B cell (primary cell): ENCODE data around the gene SLC6A20. TPM values are rescaled to one million over a fixed set of nuclear protein-coding genes. Genes with fewer than 3 reads are reported as not detected.

ENCODE experiments used
- ATAC-seq: fragments of 200-7000 bp; cut with Tn5 transposase; one replicate; pipeline ENCODE4 v1.10.0; 2021; ENCODE audit warnings: low read depth, mild to moderate bottlenecking, moderate number of reproducible peaks, moderate library complexity
- CTCF ChIA-PET: fragments of 350-600 bp; sonication (Branson Sonifier 250); formaldehyde crosslinking; loops from one replicate; lab custom pipeline; 2021; ENCODE audit warnings: antibody characterized with exemption, inconsistent platforms; lab: Charles Lee
- POLR2A ChIA-PET: fragments of 350-600 bp; sonication (Branson Sonifier 250); formaldehyde crosslinking; loops from one replicate; lab custom pipeline; 2021; ENCODE audit warnings: antibody characterized with exemption; lab: Charles Lee
- DNase-seq: peaks from one replicate; pipeline ENCODE4 v3.0.0; 2013
- H2AFZ ChIP-seq: 2 replicates; pipeline ENCODE4 v1.6.1; 2012; ENCODE audit warnings: mild to moderate bottlenecking, low read depth, low read length; ENCODE audit not compliant: insufficient read depth, poor library complexity, severe bottlenecking
- H3K27ac ChIP-seq, 2 donors: 1 replicate in 1 of 2; 2 replicates in 1 of 2; pipeline ENCODE4 v1.5.1; 2012 to 2013; ENCODE audit warnings: low read length in 2 of 2, mild to moderate bottlenecking in 2 of 2, moderate library complexity in 1 of 2
- H3K27me3 ChIP-seq, 4 experiments: fragments of 200-600 bp in 1 of 4; sonication (generic) in 1 of 4; replicated peaks in 1 of 4; 1 replicate in 2 of 4; 2 replicates in 2 of 4; pipeline versions ENCODE4 v1.6.1 to v1.7.0; 2013 to 2016; ENCODE audit warnings: low read length in 3 of 4, mild to moderate bottlenecking in 2 of 4, mixed read lengths in 1 of 4, moderate library complexity in 1 of 4; ENCODE audit not compliant: insufficient read depth in 4 of 4, control insufficient read depth in 3 of 4; ENCODE audit errors: control extremely low read depth in 1 of 4
- H3K36me3 ChIP-seq, 2 experiments: replicated peaks in 1 of 2; 1 replicate in 1 of 2; 2 replicates in 1 of 2; pipeline versions ENCODE4 v1.6.1 to v1.7.1; 2013; ENCODE audit warnings: low read length in 1 of 2; ENCODE audit not compliant: insufficient read depth in 2 of 2, control insufficient read depth in 1 of 2; ENCODE audit errors: control extremely low read depth in 1 of 2, extremely low read depth in 1 of 2
- H3K4me1 ChIP-seq, 2 donors: fragments of 200-600 bp in 1 of 2; sonication (generic) in 1 of 2; 1 replicate in 1 of 2; 2 replicates in 1 of 2; pipeline versions ENCODE4 v1.5.1 to v1.6.1; 2013 to 2017; ENCODE audit warnings: low read length in 2 of 2; ENCODE audit not compliant: control insufficient read depth in 2 of 2, insufficient read depth in 2 of 2
- H3K4me2 ChIP-seq: replicated peaks from 2 replicates; pipeline ENCODE3; 2012; ENCODE audit warnings: mild to moderate bottlenecking, low read depth, low read length; ENCODE audit not compliant: poor library complexity, severe bottlenecking
- H3K4me3 ChIP-seq, 5 experiments: fragments of 200-600 bp in 1 of 5; sonication (generic) in 1 of 5; 1 replicate in 3 of 5; 2 replicates in 2 of 5; pipeline versions ENCODE4 v1.5.1 to v1.7.0; 2011 to 2016; ENCODE audit warnings: low read length in 4 of 5, mild to moderate bottlenecking in 4 of 5, low read depth in 2 of 5, control low read depth in 1 of 5, moderate library complexity in 1 of 5; ENCODE audit not compliant: insufficient read depth in 1 of 5; ENCODE audit errors: control extremely low read depth in 1 of 5, extremely low read depth in 1 of 5
- H3K79me2 ChIP-seq: fragments of 200-600 bp; sonication (generic); one replicate; pipeline ENCODE4 v1.6.0; 2016; ENCODE audit warnings: low read length; ENCODE audit not compliant: control insufficient read depth, insufficient read depth
- H3K9ac ChIP-seq: fragments of 200-600 bp; sonication (generic); 2 replicates; pipeline ENCODE4 v1.6.1; 2017; ENCODE audit warnings: mild to moderate bottlenecking, low read length, moderate library complexity
- H3K9me3 ChIP-seq, 3 donors: one replicate each; pipeline versions ENCODE4 v1.6.1 to v1.7.1; 2013; ENCODE audit warnings: low read length in 2 of 3; ENCODE audit not compliant: control insufficient read depth in 2 of 3, insufficient read depth in 1 of 3; ENCODE audit errors: control extremely low read depth in 1 of 3
- H4K20me1 ChIP-seq: 2 replicates; pipeline ENCODE4 v1.6.0; 2012; ENCODE audit warnings: mild to moderate bottlenecking, low read length; ENCODE audit not compliant: insufficient read depth, control insufficient read depth, poor library complexity, severe bottlenecking
- H3K27ac Mint-ChIP-seq: one replicate; pipeline ENCODE4 v1.8.0; 2021; ENCODE audit warnings: mixed read lengths
- H3K27me3 Mint-ChIP-seq: one replicate; pipeline ENCODE4 v1.8.0; 2021; ENCODE audit warnings: mixed read lengths
- H3K4me1 Mint-ChIP-seq: one replicate; pipeline ENCODE4 v1.8.0; 2021; ENCODE audit warnings: mixed read lengths
- H3K4me3 Mint-ChIP-seq: one replicate; pipeline ENCODE4 v1.8.0; 2021; ENCODE audit warnings: mixed read lengths
- H3K9me3 Mint-ChIP-seq: one replicate; pipeline ENCODE4 v1.8.0; 2022; ENCODE audit warnings: mixed read lengths; ENCODE audit not compliant: insufficient read depth
- EZH2 ChIP-seq: IDR thresholded peaks from 2 replicates; pipeline ENCODE4 v1.6.1; 2012; ENCODE audit warnings: borderline replicate concordance, low read depth, mild to moderate bottlenecking, moderate library complexity, low read length; ENCODE audit not compliant: insufficient read depth, poor library complexity, severe bottlenecking
- WGBS: methylation state at CpG from one replicate; pipeline ENCODE4 v1.1.5; 2013; ENCODE audit warnings: missing lambda C conversion rate; ENCODE audit not compliant: insufficient coverage; 5-methylcytosine and 5-hydroxymethylcytosine counted together
- intact Hi-C: fragments of 100-400 bp; cut with micrococcal nuclease; formaldehyde crosslinking; loops from one replicate; pipeline ENCODE4 v1.10.0; 2022
- polyA plus RNA-seq: library from polyadenylated mRNA; depleted of rRNA; stranded (reverse); fragments of >200 nt; gene quantifications from 2 replicates; pipeline ENCODE4 v1.2.3, GENCODE V29; 2012
- total RNA-seq, 2 donors: library from RNA; stranded (reverse); fragments of 120-200 nt in 1 of 2; gene quantifications; 1 replicate in 1 of 2; 2 replicates in 1 of 2; pipeline versions ENCODE4 v1.2.3 to v1.2.4, GENCODE V29; 2013 to 2022
- TF ChIP-seq, protein P1 (sequence below): fragments of 200-600 bp; IDR thresholded peaks from one replicate; pipeline ENCODE4 v1.8.0; 2022; ENCODE audit warnings: antibody characterized with exemption, mild to moderate bottlenecking

SLC6A20 gene
- total and polyA plus RNA-seq, 2 donors (not counting 1 experiment from before 2014, with no cell fraction given), result 0.32 TPM; not detected in 1

DNA sequence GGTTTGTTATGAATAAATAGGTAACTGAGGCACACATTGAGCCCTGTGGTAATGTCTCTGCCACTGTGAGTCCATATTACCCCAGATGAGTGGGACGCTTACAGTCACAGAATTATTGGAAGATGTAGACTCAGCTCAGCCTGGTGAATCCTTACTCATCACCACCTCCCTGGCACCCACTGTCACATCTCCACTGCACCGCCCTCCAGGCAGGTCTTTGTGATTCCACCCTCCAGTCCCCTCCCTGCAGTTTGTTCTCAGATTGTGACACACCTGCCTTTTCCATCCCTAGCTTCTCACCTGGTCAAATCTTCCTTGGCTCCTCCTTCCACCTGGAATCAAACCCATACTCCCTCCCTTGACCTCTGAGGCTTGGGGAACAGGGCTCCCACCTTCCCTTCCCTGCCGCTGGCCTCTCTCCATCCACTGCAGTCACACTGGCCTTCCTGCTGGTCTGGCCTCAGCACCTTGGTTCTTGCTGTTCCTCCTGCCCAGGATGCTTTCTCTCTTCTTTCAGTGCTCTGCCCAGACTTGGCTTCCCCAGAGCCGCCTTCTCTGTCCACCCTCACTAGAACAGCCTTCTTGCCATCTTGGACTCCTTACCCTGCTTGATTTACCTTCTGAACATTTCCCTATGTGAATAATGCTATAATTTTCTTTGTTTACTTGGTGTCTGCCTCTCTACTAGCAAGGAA, 9.4 kb downstream of the SLC6A20 start:
- no peak overlapping the region for H3K27ac ChIP-seq
- H3K4me2 ChIP-seq, result no peak overlapping the region
- H3K27me3 Mint-ChIP-seq, result peaks cover 8% of the 10 kb centered on the region
- 95% methylated on average over 3 of the region's 4 CpGs for WGBS
- H3K4me1 ChIP-seq, result peaks cover 7 to 8% of the 10 kb centered on the region in 2 donors
- no peak overlapping the region for H3K4me3 Mint-ChIP-seq
- H3K36me3 ChIP-seq, result no peaks in the 10 kb centered on the region
- no peak overlapping the region for H3K4me3 ChIP-seq
- H4K20me1 ChIP-seq, result no peaks in the 10 kb centered on the region
- H3K79me2 ChIP-seq, result no peaks in the 10 kb centered on the region
- peaks cover 3 to 15% (median 4%) of the 10 kb centered on the region in 3 donors for H3K9me3 ChIP-seq
- ChIA-PET POLR2A (no interaction called here), CTCF (no interaction called here)
- H3K9me3 Mint-ChIP-seq, result peaks cover 9% of the 10 kb centered on the region
- H3K27ac Mint-ChIP-seq, result no peak overlapping the region
- H2AFZ ChIP-seq, result no peak overlapping the region
- DNase-seq, result no peak
- intact Hi-C loops, result no loop called here
- no peaks in the 10 kb centered on the region for H3K27me3 ChIP-seq
- H3K4me1 Mint-ChIP-seq, result peaks cover 10% of the 10 kb centered on the region
- no peak for TF ChIP-seq EZH2
- TF ChIP-seq, protein P1, sequence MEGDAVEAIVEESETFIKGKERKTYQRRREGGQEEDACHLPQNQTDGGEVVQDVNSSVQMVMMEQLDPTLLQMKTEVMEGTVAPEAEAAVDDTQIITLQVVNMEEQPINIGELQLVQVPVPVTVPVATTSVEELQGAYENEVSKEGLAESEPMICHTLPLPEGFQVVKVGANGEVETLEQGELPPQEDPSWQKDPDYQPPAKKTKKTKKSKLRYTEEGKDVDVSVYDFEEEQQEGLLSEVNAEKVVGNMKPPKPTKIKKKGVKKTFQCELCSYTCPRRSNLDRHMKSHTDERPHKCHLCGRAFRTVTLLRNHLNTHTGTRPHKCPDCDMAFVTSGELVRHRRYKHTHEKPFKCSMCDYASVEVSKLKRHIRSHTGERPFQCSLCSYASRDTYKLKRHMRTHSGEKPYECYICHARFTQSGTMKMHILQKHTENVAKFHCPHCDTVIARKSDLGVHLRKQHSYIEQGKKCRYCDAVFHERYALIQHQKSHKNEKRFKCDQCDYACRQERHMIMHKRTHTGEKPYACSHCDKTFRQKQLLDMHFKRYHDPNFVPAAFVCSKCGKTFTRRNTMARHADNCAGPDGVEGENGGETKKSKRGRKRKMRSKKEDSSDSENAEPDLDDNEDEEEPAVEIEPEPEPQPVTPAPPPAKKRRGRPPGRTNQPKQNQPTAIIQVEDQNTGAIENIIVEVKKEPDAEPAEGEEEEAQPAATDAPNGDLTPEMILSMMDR, result no peak
- no peak overlapping the region for H3K9ac ChIP-seq
- ATAC-seq, result no peak

DNA sequence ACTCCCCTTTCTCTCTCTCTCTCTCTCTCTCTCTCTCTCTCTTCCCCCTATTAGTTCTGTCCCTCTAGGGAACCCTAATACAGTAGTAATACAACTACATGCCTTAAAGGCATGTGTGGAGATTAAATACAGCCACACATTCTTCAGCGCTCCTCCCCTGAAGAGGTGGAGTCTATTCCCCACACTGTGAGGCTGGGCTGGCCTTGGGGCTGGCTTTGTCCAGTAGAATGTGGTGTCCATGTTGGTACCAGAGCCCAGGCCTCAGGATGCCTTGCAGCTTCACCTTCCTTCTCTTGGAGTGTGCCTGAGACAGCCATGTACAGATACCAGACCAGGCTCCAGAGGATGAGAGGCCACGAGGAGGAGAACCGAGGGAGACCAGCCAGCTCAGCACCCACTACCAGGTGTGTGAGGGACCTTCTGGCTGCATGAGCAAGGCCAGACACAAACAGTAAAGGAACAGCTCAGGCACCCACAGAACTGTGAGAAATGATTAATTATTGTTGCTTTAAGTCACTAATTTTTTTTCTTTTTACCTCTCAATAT, 10.7 kb downstream of the SLC6A20 start:
- Mint-ChIP-seq H3K27ac (no peak overlapping the region), H3K27me3 (peaks cover 8% of the 10 kb centered on the region), H3K9me3 (peaks cover 9% of the 10 kb centered on the region), H3K4me1 (no peaks in the 10 kb centered on the region), H3K4me3 (no peak overlapping the region)
- WGBS, result no CpG with 5 or more reads among the region's 3 CpGs
- intact Hi-C loops, result no loop called here
- Histone ChIP-seq H3K4me1 (no peaks in the 10 kb centered on the region), H3K27ac (no peak overlapping the region), H3K4me3 (no peak overlapping the region), H3K79me2 (no peaks in the 10 kb centered on the region), H3K27me3 (no peaks in the 10 kb centered on the region), H3K9ac (no peak overlapping the region), H3K4me2 (no peak overlapping the region), H2AFZ (no peak overlapping the region), H3K9me3 (peaks cover 3 to 15% (median 4%) of the 10 kb centered on the region in 3 donors), H4K20me1 (no peaks in the 10 kb centered on the region), H3K36me3 (no peaks in the 10 kb centered on the region)
- CTCF ChIA-PET, result no interaction called here
- no peak for TF ChIP-seq EZH2
- TF ChIP-seq, protein P1, result no peak
- ATAC-seq (no peak), DNase-seq (no peak)
- POLR2A ChIA-PET, result no interaction called here
